Measurements from ENCODE around the gene IFT81. TPM values are rescaled to one million over a fixed set of nuclear protein-coding genes. Genes with fewer than 3 reads are reported as not detected.
A peak's percentile ranks its signal among the peaks of the same experiment; 100 is the strongest.

Gene IFT81
- total and polyA plus RNA-seq, 11 donors = 4.3 to 9.8 (median 8.5) TPM

- no peak overlapping the region for H3K4me3 ChIP-seq
- peak overlapping the region in 7 of 12 donors; percentile 9 to 70 (median 43) for H3K27ac ChIP-seq
- no peaks in the 10 kb centered on the region for H3K36me3 ChIP-seq
- peaks cover 0 to 36% (median 25%) of the 10 kb centered on the region in 12 donors for H3K4me1 ChIP-seq
- intact Hi-C loops (cut with DNase I) = loop anchor here in 7 of 10 donors (5.0 to 10.0 kb wide), 9 partner anchors 70 to 323 kb away; partner anchors contain the start of gene ATP2A2 (in 5 of the 7)
- no peaks in the 10 kb centered on the region for H3K9me3 ChIP-seq
- TF ChIP-seq POLR2A (IDR thresholded peaks at IDR 0.05) (no peak), CTCF (IDR thresholded peaks at IDR 0.05) (no peak)
- H3K27me3 ChIP-seq = no peaks in the 10 kb centered on the region
- ATAC-seq (no peak), DNase-seq (no peak)
- 83 to 86% (median 84%) methylated on average over 14 of the region's 14 CpGs for WGBS, 4 donors
Observed at GRCh38 chr12:110104188-110105094, 19.7 kb upstream of the IFT81 start.

GRCh38 chr12:110105159-110105558 lies 19.0 kb upstream of the IFT81 start:
- peak overlapping the region in 7 of 12 donors; percentile 9 to 70 (median 30) for H3K27ac ChIP-seq
- intact Hi-C loops (cut with DNase I) = loop anchor here in 6 of 10 donors (5.0 to 10.0 kb wide), 7 partner anchors 70 to 220 kb away; partner anchors contain the start of gene ATP2A2 (in 5 of the 6)
- 71 to 82% (median 78%) methylated on average over 1 of the region's 1 CpG for WGBS, 4 donors

GRCh38 chr12:110105986-110106385 lies 18.2 kb upstream of the IFT81 start:
- ATAC-seq (no peak), DNase-seq (no peak)
- H3K4me3 ChIP-seq = no peak overlapping the region
- intact Hi-C loops (cut with DNase I) = loop anchor here in 6 of 10 donors (5.0 to 10.0 kb wide), 7 partner anchors 69 to 219 kb away; partner anchors contain the start of gene ATP2A2 (in 5 of the 6)
- no peaks in the 10 kb centered on the region for H3K9me3 ChIP-seq
- H3K36me3 ChIP-seq = no peaks in the 10 kb centered on the region
- 61 to 74% (median 71%) methylated on average over 2 of the region's 2 CpGs for WGBS, 4 donors
- H3K4me1 ChIP-seq = peaks cover 0 to 33% (median 26%) of the 10 kb centered on the region in 12 donors
- TF ChIP-seq POLR2A (IDR thresholded peaks at IDR 0.05) = no peak
- no peak for TF ChIP-seq CTCF (IDR thresholded peaks at IDR 0.05)
- no peaks in the 10 kb centered on the region for H3K27me3 ChIP-seq
- H3K27ac ChIP-seq = no peak overlapping the region

More at GRCh38 chr12:110105159-110105558, 19.0 kb upstream of the IFT81 start:
- no peaks in the 10 kb centered on the region for H3K36me3 ChIP-seq
- peaks cover 0 to 39% (median 28%) of the 10 kb centered on the region in 12 donors for H3K4me1 ChIP-seq
- no peaks in the 10 kb centered on the region for H3K27me3 ChIP-seq
- no peaks in the 10 kb centered on the region for H3K9me3 ChIP-seq
- ATAC-seq (no peak), DNase-seq (no peak)
- TF ChIP-seq CTCF (IDR thresholded peaks at IDR 0.05) (no peak), POLR2A (IDR thresholded peaks at IDR 0.05) (no peak)
- H3K4me3 ChIP-seq = no peak overlapping the region
